Astrocyte (in vitro differentiated cells and primary cell): ENCODE measurements around the gene ZNF280C. TPM values are rescaled to one million over a fixed set of nuclear protein-coding genes. Genes with fewer than 3 reads are reported as not detected.

Experiments
- DNase-seq: peaks from one replicate; pipeline ENCODE4 v3.0.0-alpha.2; 2010; ENCODE audit warnings: low read depth
- FAIRE-seq: peaks from 2 replicates; lab custom pipeline; 2011; peaks lifted over from hg19 to GRCh38; lab: Jason Lieb, UNC
- H2AFZ ChIP-seq: 2 replicates; pipeline ENCODE4 v1.6.0; 2012; ENCODE audit warnings: low read depth, low read length, inconsistent platforms
- H3K27ac ChIP-seq: 2 replicates; pipeline ENCODE4 v1.5.1; 2011; ENCODE audit warnings: low read depth, low read length, inconsistent platforms
- H3K27me3 ChIP-seq: 2 replicates; pipeline ENCODE4 v1.6.0; 2011; ENCODE audit warnings: low read length, inconsistent platforms; ENCODE audit not compliant: insufficient read depth
- H3K36me3 ChIP-seq: 2 replicates; pipeline ENCODE4 v1.5.1; 2011; ENCODE audit warnings: low read length, inconsistent platforms; ENCODE audit not compliant: insufficient read depth
- H3K4me1 ChIP-seq: 2 replicates; pipeline ENCODE4 v1.5.1; 2011; ENCODE audit warnings: low read length, inconsistent platforms; ENCODE audit not compliant: insufficient read depth
- H3K4me2 ChIP-seq: 2 replicates; pipeline ENCODE4 v1.6.0; 2012; ENCODE audit warnings: low read length, inconsistent platforms
- H3K4me3 ChIP-seq: 2 replicates; pipeline ENCODE4 v1.5.1; 2011; ENCODE audit warnings: low read depth, mild to moderate bottlenecking, low read length, inconsistent platforms; ENCODE audit not compliant: insufficient read depth
- H3K79me2 ChIP-seq: 2 replicates; pipeline ENCODE4 v1.6.0; 2012; ENCODE audit warnings: mild to moderate bottlenecking, low read length, inconsistent platforms; ENCODE audit not compliant: insufficient read depth
- H3K9ac ChIP-seq: 2 replicates; pipeline ENCODE4 v1.6.0; 2012; ENCODE audit warnings: mild to moderate bottlenecking, low read length, inconsistent platforms
- H3K9me3 ChIP-seq: 2 replicates; pipeline ENCODE4 v1.5.1; 2012; ENCODE audit warnings: low read depth, mild to moderate bottlenecking, low read length, inconsistent platforms; ENCODE audit not compliant: insufficient read depth
- H4K20me1 ChIP-seq: 2 replicates; pipeline ENCODE4 v1.6.0; 2012; ENCODE audit warnings: low read length, inconsistent platforms; ENCODE audit not compliant: insufficient read depth
- H3K27ac Mint-ChIP-seq: one replicate; pipeline ENCODE4 v1.8.0; 2021; ENCODE audit warnings: mild to moderate bottlenecking, mixed read lengths; ENCODE audit not compliant: unreplicated experiment
- H3K27me3 Mint-ChIP-seq: one replicate; pipeline ENCODE4 v1.8.0; 2021; ENCODE audit warnings: low read depth, mixed read lengths; ENCODE audit not compliant: unreplicated experiment
- H3K36me3 Mint-ChIP-seq: one replicate; pipeline ENCODE4 v1.8.0; 2021; ENCODE audit warnings: low read depth, mixed read lengths; ENCODE audit not compliant: unreplicated experiment
- H3K4me1 Mint-ChIP-seq: one replicate; pipeline ENCODE4 v1.8.0; 2021; ENCODE audit warnings: low read depth, mixed read lengths; ENCODE audit not compliant: unreplicated experiment
- H3K4me3 Mint-ChIP-seq: one replicate; pipeline ENCODE4 v1.8.0; 2021; ENCODE audit warnings: mild to moderate bottlenecking, moderate library complexity, mixed read lengths; ENCODE audit not compliant: unreplicated experiment
- H3K9me3 Mint-ChIP-seq: one replicate; pipeline ENCODE4 v1.8.0; 2021; ENCODE audit warnings: mild to moderate bottlenecking, mixed read lengths; ENCODE audit not compliant: unreplicated experiment
- CTCF ChIP-seq: IDR thresholded peaks from 2 replicates; pipeline ENCODE4 v1.5.1; 2011; ENCODE audit warnings: low read depth, mild to moderate bottlenecking, inconsistent platforms, low read length, moderate library complexity; ENCODE audit not compliant: insufficient read depth
- EZH2 ChIP-seq: IDR thresholded peaks from 2 replicates; pipeline ENCODE4 v1.6.1; 2012; ENCODE audit warnings: mild to moderate bottlenecking, low read length, inconsistent platforms; ENCODE audit not compliant: insufficient read depth
- total RNA-seq: library from RNA; stranded (reverse); gene quantifications from 2 replicates; pipeline ENCODE4 v1.2.1, GENCODE V29; 2021

ZNF280C gene
- total RNA-seq, 1 donor from 2014 or later, result 7.8 TPM

- Histone ChIP-seq H3K9me3 (no peaks in the 10 kb centered on the region), H3K9ac (no peak overlapping the region)
- FAIRE-seq, result peak; percentile 74
Measured at GRCh38 chrX:130253916-130254315, 14.8 kb downstream of the ZNF280C start.

GRCh38 chrX:130251671-130252070 lies 17.0 kb downstream of the ZNF280C start:
- TF ChIP-seq CTCF (no peak), EZH2 (no peak)
- no peaks in the 10 kb centered on the region for H3K27me3 Mint-ChIP-seq
- H2AFZ ChIP-seq, result no peak overlapping the region
- H3K4me3 ChIP-seq, result no peak overlapping the region
- no peak for FAIRE-seq
- no peak overlapping the region for H3K27ac ChIP-seq
- H3K9ac ChIP-seq, result no peak overlapping the region
- H4K20me1 ChIP-seq, result peaks cover 4% of the 10 kb centered on the region
- no peaks in the 10 kb centered on the region for H3K27me3 ChIP-seq
- no peaks in the 10 kb centered on the region for H3K36me3 Mint-ChIP-seq
- H3K4me3 Mint-ChIP-seq, result no peak overlapping the region
- peaks cover 6% of the 10 kb centered on the region for H3K79me2 ChIP-seq
- no peaks in the 10 kb centered on the region for H3K9me3 Mint-ChIP-seq
- no peak overlapping the region for H3K4me2 ChIP-seq
- H3K36me3 ChIP-seq, result no peaks in the 10 kb centered on the region
- no peak overlapping the region for H3K27ac Mint-ChIP-seq
- H3K4me1 ChIP-seq, result no peaks in the 10 kb centered on the region
- no peaks in the 10 kb centered on the region for H3K9me3 ChIP-seq
- DNase-seq, result no peak
- no peaks in the 10 kb centered on the region for H3K4me1 Mint-ChIP-seq

More at GRCh38 chrX:130253916-130254315, 14.8 kb downstream of the ZNF280C start:
- no peak for TF ChIP-seq EZH2
- no peak for TF ChIP-seq CTCF
- Mint-ChIP-seq H3K36me3 (no peaks in the 10 kb centered on the region), H3K4me3 (no peak overlapping the region), H3K27ac (no peak overlapping the region), H3K4me1 (no peaks in the 10 kb centered on the region), H3K9me3 (no peaks in the 10 kb centered on the region), H3K27me3 (no peaks in the 10 kb centered on the region)
- H3K4me1 ChIP-seq, result no peaks in the 10 kb centered on the region
- H3K79me2 ChIP-seq, result peaks cover 6% of the 10 kb centered on the region
- H4K20me1 ChIP-seq, result peaks cover 4% of the 10 kb centered on the region
- H3K27ac ChIP-seq, result no peak overlapping the region
- no peak overlapping the region for H3K4me2 ChIP-seq
- H2AFZ ChIP-seq, result no peak overlapping the region
- no peak overlapping the region for H3K4me3 ChIP-seq
- DNase-seq, result no peak
- H3K27me3 ChIP-seq, result no peaks in the 10 kb centered on the region
- no peaks in the 10 kb centered on the region for H3K36me3 ChIP-seq

GRCh38 chrX:130247996-130248395 lies 20.7 kb downstream of the ZNF280C start:
- H3K4me1 ChIP-seq, result no peaks in the 10 kb centered on the region
- no peaks in the 10 kb centered on the region for H3K9me3 ChIP-seq
- peaks cover 6% of the 10 kb centered on the region for H3K79me2 ChIP-seq
- H3K27ac ChIP-seq, result no peak overlapping the region
- no peak for TF ChIP-seq CTCF
- no peak for TF ChIP-seq EZH2
- peaks cover 4% of the 10 kb centered on the region for H3K4me1 Mint-ChIP-seq
- H3K36me3 ChIP-seq, result peaks cover 5% of the 10 kb centered on the region
- no peaks in the 10 kb centered on the region for H3K27me3 ChIP-seq
- no peak overlapping the region for H3K4me3 Mint-ChIP-seq
- FAIRE-seq (no peak), DNase-seq (no peak)
- H3K36me3 Mint-ChIP-seq, result no peaks in the 10 kb centered on the region
- H3K9me3 Mint-ChIP-seq, result no peaks in the 10 kb centered on the region
- H3K4me2 ChIP-seq, result no peak overlapping the region
- peaks cover 4% of the 10 kb centered on the region for H4K20me1 ChIP-seq
- no peak overlapping the region for H2AFZ ChIP-seq
- no peak overlapping the region for H3K9ac ChIP-seq
- no peak overlapping the region for H3K27ac Mint-ChIP-seq
- H3K4me3 ChIP-seq, result no peak overlapping the region
- H3K27me3 Mint-ChIP-seq, result no peaks in the 10 kb centered on the region
